ENCODE results near the gene RPL36A.
A peak's percentile ranks its signal among the peaks of the same experiment; 100 is the strongest.

RPL36A gene

GRCh38 chrX:101393530-101394305 is 2.9 kb downstream of the RPL36A start:
- no peak for DNase-seq

GRCh38 chrX:101394372-101394771 is 3.6 kb downstream of the RPL36A start:
- no peak for DNase-seq

GRCh38 chrX:101395789-101396188 is 5.0 kb downstream of the RPL36A start:
- DNase-seq, result no peak

- DNase-seq, result no peak
Measured at GRCh38 chrX:101397779-101398178, 7.0 kb downstream of the RPL36A start.

DNA sequence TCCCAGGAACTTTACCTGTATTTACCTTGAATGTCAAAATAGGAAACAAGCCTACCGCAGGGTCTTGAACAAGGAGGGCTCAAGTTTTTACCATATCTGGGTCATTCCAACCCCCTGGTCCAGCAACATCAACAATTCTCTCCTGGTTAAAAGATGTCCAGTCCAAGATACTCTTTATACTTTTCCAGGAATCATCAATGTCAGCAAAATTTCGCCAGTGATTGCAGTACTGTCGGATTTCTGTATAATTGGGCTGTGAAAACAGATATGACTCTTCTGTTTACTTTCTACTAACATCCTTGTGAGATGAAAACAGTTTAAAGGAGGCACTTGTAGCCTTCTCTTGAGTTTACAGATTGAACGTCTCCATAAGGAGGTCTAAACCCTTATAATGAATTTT is 7.9 kb downstream of the RPL36A start:
- DNase-seq, result no peak

DNA sequence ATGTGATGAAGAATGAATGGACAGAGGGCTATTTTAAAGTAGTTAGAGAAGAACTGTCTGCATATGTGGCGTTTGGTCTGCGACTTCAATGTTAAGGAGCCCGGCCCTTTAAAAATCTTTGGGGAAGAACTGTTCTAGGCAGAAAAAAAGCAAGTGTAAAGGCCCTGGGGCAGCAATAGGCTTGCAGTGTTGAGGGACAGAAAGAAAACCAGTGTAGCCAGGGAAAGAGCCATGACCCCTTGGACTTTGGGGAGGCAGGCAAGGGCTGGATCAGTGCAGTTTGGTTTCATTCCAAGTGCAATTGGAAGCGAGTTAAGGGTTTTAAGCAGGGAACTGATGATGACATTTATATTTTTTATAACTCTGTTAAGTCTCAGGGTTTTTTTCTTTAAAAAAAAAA is 9.0 kb downstream of the RPL36A start:
- no peak for DNase-seq

- DNase-seq, result no peak
Measured at GRCh38 chrX:101407167-101407747, 16.4 kb downstream of the RPL36A start.

DNA sequence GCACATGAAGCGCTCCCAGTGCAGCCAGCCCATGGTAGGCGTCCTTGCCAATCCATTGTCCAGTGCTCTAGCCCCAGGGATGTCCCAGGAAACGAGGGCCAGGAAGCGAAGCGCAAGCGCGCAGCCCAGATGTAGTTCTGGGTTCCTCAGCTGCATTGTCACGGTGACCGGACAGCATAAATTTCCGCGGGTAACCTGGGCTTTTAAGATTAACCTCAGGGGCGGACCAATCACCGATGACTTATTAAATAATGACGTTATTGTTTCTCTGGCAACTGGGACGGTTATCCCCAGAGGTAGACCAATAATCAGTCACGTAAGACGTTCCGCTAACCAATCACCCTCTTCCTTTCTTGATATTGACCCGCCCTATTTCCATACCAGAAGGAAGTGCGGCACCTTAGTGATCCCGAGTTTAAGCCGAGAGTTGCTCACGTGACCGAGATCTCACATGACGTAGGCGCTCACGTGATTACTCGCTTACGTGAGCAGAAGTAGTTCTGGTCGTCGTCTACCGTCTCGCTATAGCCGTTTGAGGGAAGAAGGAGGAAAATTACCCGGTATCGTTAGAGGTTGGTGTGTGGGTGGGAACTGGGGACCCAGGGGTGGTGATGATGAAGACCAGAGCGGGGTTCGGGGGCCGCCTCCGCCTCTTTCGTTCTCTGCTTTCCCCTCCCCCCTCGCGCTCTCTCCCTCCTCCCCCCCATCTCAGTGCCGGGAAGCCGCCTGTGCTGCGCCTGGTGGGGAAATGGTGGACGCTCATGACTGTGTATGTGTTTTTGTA is 17.1 kb downstream of the RPL36A start, which contains the start of the genes GLA and HNRNPH2:
Gene GLA (minus strand): TSS at position 178 of the 784 bp plus-strand sequence. CDS start 22 bp downstream, at position 156.
Gene HNRNPH2 (plus strand): TSS at position 475 of the 784 bp plus-strand sequence. CDS start 3,767 bp downstream, outside the sequence.
- DNase-seq, result peak; percentile 78

- DNase-seq, result no peak
Measured at GRCh38 chrX:101408532-101408841, 17.7 kb downstream of the RPL36A start.

DNA sequence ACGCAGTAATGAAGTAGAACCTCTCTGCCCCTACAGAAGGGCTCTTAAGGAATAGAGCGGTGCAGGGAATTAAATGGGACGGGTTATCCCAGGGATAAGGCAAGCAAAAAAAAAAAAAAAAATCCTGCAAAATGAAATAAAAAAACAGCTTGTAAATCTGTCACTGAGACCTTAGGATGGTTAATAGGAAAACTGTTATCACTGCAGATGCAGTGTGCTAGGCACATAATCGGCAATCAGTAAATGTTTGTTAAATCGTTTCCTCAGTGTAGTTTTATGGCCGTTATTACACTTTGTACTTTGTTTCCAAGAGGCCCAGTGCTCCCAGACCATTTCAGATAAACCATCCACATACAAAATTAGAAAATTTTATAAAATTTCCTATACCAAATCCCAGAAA is 18.2 kb downstream of the RPL36A start:
- no peak for DNase-seq

DNA sequence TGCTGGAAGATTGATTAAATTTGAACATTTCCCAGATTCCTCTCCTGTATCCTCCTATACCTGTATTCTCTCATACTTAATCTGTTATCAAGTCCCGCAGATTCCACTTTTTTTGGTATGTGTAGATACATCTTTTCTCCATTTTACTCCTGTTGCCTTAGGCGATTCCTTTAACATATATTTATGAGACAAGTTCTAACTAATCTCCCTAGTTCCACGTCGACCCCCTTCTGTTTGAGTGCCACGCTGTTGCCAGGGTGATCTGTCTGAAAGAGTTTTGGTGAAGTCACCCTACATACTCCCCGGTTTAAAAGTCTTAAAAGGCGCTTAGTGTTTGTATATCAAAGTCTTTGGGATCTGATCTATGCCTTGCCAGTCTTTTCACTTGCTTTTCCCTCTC is 19.6 kb downstream of the RPL36A start:
- no peak for DNase-seq

DNA sequence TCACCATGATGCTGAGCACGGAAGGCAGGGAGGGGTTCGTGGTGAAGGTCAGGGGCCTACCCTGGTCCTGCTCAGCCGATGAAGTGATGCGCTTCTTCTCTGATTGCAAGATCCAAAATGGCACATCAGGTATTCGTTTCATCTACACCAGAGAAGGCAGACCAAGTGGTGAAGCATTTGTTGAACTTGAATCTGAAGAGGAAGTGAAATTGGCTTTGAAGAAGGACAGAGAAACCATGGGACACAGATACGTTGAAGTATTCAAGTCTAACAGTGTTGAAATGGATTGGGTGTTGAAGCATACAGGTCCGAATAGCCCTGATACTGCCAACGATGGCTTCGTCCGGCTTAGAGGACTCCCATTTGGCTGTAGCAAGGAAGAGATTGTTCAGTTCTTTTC is 21.2 kb downstream of the RPL36A start:
- DNase-seq, result no peak

- DNase-seq, result no peak
Measured at GRCh38 chrX:101415180-101416145, 24.7 kb downstream of the RPL36A start.

DNA sequence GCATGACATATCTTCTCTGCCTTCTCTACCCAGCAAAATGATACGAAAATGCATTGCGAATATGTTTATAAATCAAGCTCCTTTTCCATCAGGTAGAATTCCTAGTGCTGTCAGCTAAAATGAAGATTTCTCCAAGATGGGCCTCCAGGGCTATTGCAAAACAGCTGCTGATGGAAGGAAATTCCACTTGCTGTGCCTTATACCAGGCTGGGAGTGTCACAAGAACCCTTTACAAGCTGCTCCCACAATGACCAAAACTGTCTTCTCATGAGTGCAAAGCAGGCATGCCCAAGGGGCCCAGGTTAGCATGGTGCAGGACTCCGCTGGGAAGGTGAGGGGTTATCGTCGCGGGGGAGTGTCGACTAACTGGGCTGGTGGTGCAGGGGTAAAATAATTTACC is 25.9 kb downstream of the RPL36A start:
- no peak for DNase-seq

DNA sequence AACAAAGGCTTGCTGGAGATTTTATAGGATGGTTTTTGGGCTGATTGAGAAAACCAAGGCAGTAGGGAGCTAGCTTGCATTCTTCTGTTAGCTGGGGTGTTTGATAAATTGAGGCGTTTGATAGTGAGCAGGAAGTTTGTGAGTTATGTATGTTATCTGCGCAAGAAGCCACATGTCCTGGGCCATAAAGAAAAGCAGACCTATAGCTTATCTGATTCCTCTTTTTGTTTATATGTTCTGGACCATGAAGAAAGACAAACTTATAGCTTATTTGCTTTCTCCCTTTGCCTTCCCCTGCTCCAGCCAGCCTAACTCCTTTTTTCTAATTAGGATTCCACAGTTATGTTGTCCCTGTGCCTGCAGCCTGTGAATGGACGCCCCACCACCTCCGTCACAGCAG is 26.4 kb downstream of the RPL36A start:
- no peak for DNase-seq

GRCh38 chrX:101417981-101418841 is 27.4 kb downstream of the RPL36A start:
- peak; percentile 19 for DNase-seq

- no peak for DNase-seq
Measured at GRCh38 chrX:101419489-101419888, 28.7 kb downstream of the RPL36A start.

DNA sequence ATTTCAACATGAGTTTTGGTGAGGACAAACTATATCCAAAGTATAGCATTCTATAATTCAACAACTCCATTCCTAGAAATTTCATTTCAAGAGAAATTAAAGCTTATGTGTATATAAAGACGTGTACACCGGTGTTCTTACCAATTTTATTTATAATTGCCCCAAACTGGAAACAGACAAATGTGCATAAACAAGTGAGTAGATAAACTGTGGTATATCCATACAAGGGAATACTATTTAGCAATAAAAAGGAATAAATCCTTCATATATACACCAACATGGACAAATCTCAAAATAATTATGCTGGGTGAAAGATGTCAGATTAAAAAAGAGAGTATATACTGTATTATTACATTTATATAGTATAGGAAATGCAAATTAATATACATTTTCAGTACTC is 37.1 kb downstream of the RPL36A start:
- no peak for DNase-seq

- no peak for DNase-seq
Measured at GRCh38 chrX:101429934-101430333, 39.1 kb downstream of the RPL36A start.

DNA sequence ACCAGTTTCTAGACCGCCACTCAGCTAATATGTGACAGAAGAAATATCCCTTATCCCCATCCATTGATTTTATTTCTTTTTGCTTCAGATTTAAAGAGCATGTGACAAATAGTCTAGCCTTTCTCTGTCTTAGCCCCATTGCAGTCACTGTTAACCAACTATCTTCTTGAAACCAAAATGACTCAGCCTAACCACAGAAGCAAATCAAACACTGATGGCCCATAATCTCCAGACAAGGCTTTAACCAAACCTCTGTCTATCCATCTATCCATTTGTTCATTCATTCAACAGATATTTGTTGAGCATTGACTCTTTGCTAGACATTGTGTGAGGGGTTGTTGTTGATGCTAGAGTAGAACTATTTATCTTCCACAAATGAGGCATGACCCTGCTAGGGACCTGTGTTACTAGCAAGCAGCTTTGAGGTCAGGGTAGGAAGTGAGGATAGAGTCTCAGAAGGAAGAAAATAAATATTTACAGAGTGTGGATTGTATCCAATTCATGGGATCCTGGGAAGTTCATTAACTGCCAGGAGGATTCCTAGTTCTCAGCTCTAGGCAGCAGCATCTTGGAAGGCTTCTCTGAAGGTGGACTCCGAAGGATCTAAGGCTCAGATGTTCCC is 39.8 kb downstream of the RPL36A start:
- DNase-seq, result no peak

DNA sequence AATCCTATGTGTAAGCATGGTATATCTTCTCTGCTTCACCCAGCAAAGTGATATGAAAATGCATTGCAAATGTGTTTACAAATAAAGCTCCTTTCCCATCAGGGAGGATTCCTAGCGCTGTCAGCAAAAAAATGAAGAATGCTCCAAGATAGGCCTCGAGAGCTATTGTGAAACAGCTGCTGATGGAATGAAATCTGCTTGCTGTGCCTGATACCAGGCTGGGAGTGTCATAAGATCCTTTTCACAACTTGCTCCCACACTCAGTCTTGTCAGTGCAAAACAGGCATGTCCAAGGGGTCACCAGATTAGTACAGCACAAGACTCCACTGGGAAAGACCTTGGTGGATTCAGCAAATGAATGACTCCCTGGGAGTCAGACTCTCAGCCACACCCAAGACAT is 51.3 kb downstream of the RPL36A start:
- DNase-seq, result no peak

Measured in activated effector memory CD4-positive, alpha-beta T cell treated with Interleukin-2 at 50 U/mL for 16 hours (primary cell).